Left cardiac atrium (tissue), 4 donors: Measurements from ENCODE around the gene HDAC7. TPM values are rescaled to one million over a fixed set of nuclear protein-coding genes. Genes with fewer than 3 reads are reported as not detected.

Source experiments
- ATAC-seq, 2 donors: fragments of 200-7000 bp; cut with Tn5 transposase; one replicate each; pipeline ENCODE4 v1.9.1; 2020; ENCODE audit warnings: mild to moderate bottlenecking in 2 of 2, moderate library complexity in 2 of 2
- DNase-seq: peaks from one replicate; pipeline ENCODE4 v3.0.0-alpha.2; 2020
- intact Hi-C, 2 donors: fragments of 100-400 bp; cut with DNase I; formaldehyde crosslinking; loops; one replicate each; pipeline versions ENCODE4 v1.14.1 to v1.15.1; 2022 to 2023
- total RNA-seq, 2 donors: library from RNA; stranded (reverse); fragmentation: NEBNext Ultra II Directional; extraction: Animal tissue kit (Norgen Biotek cat#: 25700); gene quantifications; one replicate each; pipeline ENCODE4 v1.2.1, GENCODE V29; 2021
- donor health status: DM: no; HTN: yes; CAD: no.
- donor health status: DM: no; HTN: yes; CAD: no; lungs with severe emphysema.
- donor health status: DM: yes; HTN: yes; CAD: no.
- donor health status: Dilated cardiomyopathy.

HDAC7 gene
- total RNA-seq, 2 donors from 2014 or later = 41.6 to 58.0 TPM

DNA sequence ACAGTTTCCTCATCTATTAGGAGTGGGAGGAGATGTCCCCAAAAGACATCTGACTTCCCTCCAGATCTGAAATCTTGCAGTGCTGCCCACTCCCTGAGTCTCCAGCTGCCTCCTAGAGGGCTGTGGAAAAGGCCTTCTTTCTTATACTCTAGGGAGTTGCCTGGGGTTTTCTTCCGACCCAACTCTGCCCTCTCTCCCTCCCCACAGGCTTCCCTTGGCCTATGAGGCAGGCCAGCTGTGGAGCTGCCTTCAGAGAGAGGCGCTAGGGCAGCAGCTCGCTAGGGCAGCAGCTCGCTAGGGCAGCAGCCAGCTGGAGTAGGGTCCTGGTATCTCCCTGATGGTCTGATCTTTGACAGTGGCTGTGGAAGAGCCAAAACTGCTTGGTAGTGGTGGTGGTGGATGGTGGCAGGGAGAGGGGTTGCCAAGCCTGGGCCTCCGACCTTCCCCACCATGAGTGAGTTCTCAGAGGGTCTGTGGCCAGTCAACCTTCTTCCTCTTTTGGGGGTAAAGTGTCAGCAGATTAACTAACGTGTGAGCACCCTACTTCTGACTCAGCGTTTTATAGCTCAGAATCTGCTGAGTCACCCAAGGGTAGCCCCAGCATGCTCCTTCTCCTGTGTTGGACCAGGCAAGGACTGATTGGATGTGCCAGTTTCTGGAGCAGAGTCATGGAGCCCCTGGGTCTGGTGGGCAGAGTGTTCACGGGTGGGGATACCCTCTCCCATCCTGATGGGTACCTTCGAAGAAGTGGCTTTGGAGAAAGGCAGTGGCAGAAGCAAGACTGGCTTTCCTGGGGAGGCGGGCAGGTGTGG, 44.4 kb downstream of the HDAC7 start:
- intact Hi-C loops = loop anchor here in 1 of 2 donors (5.0 kb wide), 1 partner anchor 62 kb away; no protein-coding TSS in a partner anchor
- ATAC-seq (no peak), DNase-seq (no peak)

DNA sequence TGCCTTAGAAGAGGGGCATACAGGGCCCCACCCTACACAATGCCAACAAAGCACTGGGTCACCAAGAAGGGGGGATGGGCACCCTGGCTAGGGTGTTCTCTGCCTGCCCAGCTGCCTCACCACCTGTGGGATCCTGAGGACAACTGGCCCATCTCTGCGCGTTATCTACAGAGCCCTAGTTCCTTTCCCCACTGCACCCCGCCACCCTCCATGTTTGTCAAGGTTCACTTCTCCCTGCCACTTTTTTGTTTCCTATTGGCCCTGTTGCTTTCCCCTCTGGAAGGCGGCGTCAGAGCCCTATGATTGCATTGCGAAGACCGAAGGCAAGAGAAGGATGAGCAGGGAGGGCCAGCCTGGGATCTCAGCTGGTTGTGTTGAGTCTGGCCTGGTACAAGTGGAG, 45.0 kb downstream of the HDAC7 start:
- ATAC-seq = no peak
- DNase-seq = no peak
- intact Hi-C loops = loop anchor here in 1 of 2 donors (5.0 kb wide), 1 partner anchor 63 kb away; no protein-coding TSS in a partner anchor

DNA sequence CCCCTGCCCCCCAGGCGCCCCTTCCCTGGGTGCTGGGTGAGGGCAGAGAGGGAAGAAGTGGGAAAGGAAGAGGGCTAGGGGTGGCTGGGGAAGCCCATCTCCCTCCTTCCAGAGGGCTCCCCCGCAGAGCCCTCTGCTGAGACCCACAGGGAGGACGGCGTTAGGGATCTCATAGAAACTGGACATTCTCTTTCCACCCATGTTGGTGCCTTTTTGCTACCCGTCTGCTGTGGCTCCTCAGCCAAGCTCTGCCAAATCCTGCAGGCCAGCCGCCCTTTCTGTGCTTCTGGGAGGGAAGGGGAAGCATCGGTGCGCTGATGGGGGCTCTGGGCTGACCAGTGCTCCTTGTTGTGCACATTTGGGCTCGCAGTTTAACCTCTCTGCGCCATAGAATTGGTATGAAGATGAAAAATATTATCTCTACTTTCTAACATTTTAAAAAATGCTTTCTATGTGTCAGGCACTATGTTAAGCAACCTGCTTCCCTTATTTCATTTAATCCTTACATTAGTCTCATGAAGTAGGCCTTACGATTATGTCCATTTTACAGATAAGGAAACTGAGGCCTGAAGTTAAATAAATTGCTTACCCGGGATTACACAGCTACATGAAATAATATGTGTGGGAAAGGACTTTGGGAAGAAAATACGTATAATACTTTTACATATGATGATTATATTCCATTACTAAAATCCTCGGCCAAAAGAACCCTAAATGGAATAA, 45.7 kb downstream of the HDAC7 start:
- DNase-seq (no peak), ATAC-seq (peak; percentile 1)
- intact Hi-C loops = no loop called here

DNA sequence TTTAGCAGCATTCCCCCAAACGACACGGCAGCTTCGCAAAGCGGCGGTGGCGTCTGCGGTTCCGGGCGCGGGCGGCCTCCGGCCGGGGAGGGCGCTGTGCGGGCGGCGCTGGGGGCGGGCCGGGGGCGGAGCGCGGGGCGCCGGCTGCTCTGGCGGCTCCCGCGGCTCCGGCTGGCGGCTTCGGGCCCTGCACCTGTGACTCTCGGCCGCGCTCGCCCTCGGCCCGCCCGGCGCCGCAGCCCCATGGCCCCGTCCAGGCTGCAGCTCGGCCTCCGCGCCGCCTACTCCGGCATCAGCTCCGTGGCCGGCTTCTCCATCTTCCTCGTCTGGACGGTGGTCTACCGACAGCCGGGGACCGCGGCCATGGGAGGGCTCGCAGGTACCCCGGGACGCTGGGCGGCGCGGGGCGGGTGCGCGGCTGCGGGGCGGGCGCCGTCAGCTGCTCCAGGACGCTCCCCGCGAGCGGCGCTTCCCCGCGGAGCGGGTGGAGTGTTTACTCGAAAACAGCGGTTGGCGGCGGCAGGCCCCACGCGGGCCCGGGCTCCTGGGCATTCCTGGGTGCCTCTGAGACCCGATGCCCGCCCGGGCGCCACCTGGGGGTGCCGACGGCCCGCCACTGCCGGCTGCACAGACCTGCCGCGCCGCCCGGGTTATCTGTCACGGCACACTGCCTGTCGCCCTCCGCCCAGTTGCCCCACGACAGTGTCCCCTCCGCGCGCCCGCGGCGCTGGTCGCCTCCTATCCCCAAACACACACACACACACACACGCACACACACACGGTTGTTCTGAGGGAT, 46.4 kb downstream of the HDAC7 start, which contains the start of gene SLC48A1:
Gene SLC48A1, plus strand, starts transcription at position 177 of the 796 bp plus-strand sequence. Its CDS starts 67 bp downstream, at position 244.
- peak; percentile 84 for DNase-seq
- intact Hi-C loops = no loop called here
- peak; percentile 78 to 92 for ATAC-seq

DNA sequence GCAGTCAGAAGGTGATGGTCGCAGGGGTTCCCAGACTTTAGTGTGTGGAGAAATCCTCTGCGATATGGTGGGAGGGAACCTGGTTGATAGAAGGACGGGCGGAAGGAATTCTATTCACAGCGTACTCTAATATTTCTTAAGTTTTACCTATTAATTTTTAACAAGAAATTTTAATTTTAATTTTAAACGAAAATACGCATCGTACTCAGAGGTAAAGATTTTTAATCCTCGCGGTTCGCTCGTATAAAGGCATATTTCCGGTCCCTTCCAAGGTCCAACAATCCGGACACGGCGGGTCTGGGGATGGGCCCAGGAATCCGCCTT, 47.0 kb downstream of the HDAC7 start:
- intact Hi-C loops = no loop called here
- ATAC-seq = no peak
- no peak for DNase-seq

DNA sequence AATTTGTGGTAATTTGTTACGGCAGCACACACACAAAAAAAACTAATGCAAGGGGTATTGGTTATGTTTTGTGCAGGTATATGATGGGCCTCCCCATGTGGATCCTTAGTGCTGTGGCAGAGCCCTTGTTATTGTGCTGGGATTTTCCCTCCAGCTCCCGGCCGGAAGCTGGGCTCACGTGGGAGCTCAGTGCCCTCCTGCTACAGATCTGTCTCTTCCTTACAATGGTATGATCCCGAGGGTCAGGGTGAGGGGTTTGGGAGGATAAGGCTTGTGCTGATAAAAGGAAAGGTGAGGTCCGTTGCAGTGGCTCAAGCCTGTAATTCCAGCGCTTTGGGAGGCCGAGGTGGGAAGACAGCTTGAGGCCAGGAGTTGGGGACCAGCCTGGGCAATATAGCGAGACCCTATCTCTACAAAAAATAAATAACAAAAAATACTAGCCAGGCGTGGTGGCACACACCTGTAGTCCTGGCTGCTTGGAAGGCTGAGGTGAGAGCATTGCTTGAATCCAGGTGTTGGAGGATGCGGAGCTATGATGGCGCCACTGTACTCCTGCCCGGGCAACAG, 47.5 kb downstream of the HDAC7 start:
- DNase-seq (no peak), ATAC-seq (no peak)
- intact Hi-C loops = no loop called here

DNA sequence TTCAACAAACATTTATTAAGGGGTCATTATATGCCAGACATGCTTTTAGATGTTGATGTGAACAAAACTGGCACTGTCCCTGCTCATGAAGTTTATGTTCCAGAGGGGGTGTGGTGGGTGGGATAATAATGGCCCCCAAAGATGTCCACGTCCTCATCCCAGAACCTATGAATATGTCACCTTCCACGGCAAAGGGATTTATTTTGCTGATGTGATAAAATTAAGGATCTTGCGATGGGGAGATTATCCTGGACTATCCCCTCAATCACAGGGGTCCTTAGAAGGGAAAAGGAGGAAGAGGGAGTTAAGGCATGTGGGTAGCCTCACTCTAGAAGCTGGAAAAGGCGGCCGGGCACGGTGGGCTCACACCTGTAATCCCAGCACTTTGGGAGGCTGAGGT, 48.4 kb downstream of the HDAC7 start:
- no peak for ATAC-seq
- intact Hi-C loops = no loop called here
- DNase-seq = no peak

DNA sequence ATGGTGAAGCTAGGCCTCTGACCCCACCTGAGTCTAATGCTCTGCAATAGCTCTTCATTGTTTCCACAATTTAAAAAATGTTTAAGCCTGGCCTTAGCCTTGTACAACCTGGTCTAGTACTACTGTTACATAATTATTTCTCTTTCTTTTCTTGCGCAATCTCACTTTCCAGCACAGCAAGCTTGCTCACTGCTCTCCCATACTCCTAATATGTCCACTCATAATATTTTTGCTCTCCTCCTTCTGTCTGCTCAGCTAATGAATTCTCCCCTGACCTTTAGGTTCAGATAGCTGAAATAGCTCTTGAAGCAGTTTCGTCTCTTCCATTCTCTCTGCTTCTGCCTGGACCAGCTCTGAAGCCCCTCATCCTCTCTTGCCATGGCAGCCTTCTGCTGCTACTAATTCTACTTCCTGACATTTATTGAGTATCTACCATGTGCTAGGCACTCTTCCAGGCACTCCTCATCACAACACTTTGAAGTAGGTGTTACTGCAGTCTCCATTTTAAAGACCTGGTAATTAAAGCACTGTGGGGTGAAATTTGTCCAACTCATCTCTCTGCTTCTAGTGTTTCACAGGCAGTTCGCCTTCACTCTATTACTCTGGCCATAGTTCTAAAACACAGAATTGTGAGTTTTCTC, 49.5 kb downstream of the HDAC7 start:
- DNase-seq (no peak), ATAC-seq (peak in 1 of 2 donors; percentile 33)
- intact Hi-C loops = no loop called here

DNA sequence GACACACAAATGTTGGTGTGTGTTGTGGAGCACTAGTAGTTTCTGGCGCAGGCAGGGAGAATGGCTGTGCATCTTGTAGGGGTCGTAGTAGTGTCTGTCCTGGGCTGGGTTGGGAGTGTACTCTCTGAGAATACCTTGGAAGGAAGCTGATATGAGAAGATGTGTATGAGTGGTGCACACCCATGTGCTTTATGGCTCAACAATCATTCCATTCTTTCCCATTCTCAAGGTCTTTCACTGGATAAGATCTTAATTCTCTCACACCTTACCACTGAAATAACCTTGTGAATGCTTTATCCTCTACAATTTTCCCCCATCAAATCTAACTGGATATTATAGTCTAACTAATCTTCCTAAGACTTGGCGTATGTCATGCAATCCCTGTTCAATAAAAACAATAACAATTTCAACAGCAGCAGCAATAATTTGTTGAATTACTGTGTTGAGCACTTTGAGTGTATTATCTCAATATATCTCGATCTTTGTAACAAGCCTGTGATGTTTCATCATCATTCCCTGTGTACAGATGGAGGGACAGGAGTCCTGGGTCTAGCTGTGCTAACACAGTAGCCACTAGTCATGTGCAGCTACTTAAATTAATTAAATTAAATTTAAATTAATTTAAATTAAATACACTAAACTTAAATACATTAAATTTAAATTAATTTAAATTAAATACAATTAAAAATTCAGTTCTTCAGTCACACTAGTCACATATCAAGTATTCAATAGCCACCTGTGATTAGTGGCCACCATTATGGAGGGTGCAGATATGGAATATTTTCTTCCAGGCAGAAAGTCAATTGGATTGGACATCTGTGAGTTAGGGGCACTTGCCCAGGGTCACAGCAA, 50.2 kb downstream of the HDAC7 start:
- ATAC-seq (no peak), DNase-seq (no peak)
- intact Hi-C loops = loop anchor here in 1 of 2 donors (5.0 kb wide), 1 partner anchor 52 kb away; no protein-coding TSS in a partner anchor

DNA sequence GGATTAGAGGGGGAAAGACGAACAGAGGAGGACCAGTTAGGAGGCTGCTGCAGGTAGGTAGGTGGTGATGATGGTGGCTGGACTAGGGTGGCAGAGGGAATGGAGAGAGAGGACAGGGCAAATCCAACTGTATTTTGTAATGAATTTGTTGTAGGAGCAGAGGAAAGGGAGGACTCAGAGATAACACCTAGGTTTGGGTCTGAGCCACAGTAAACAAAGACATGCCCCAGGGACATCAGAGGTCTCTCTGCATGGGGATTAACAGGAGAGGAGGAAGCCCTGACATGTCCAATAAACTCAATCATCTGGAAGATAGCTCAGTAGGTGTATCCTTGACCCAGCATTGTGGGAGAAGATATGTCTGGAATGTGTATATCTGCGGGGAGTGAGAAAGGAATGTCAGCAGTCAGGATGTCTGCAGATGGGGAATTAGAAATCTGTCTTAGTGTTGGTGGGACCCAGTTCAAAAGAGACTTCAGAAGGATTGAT, 51.3 kb downstream of the HDAC7 start:
- DNase-seq (no peak), ATAC-seq (peak in 1 of 2 donors; percentile 2)
- intact Hi-C loops = loop anchor here in 1 of 2 donors (5.0 kb wide), 1 partner anchor 51 kb away; no protein-coding TSS in a partner anchor

DNA sequence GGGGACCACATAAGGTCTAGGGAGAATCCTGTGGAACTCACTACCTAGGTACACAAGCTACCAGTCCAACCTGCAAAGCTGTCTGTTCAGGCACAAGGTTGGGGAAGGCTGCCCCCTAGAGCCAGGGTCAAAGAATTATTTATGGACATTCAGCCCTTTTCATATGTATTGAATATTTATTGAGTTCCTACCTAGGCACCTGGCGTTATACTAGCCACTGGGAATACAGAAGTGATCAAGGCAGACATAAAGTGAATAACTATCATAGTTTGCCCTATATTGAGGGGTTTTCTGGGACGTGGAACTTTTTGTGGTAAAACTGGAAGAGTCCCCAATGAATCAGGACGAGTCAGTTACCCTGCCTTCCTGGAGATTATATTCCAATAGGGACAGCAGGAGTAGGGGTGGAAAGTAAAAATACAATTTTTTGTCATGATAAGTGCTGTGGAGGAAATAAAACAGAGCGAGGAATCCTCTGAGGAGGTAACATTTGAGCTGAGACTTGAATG, 52.4 kb downstream of the HDAC7 start:
- DNase-seq (no peak), ATAC-seq (peak in 1 of 2 donors; percentile 8)
- intact Hi-C loops = loop anchor here (2.0 to 5.0 kb wide), 2 partner anchors 50 to 52 kb away; no protein-coding TSS in a partner anchor

DNA sequence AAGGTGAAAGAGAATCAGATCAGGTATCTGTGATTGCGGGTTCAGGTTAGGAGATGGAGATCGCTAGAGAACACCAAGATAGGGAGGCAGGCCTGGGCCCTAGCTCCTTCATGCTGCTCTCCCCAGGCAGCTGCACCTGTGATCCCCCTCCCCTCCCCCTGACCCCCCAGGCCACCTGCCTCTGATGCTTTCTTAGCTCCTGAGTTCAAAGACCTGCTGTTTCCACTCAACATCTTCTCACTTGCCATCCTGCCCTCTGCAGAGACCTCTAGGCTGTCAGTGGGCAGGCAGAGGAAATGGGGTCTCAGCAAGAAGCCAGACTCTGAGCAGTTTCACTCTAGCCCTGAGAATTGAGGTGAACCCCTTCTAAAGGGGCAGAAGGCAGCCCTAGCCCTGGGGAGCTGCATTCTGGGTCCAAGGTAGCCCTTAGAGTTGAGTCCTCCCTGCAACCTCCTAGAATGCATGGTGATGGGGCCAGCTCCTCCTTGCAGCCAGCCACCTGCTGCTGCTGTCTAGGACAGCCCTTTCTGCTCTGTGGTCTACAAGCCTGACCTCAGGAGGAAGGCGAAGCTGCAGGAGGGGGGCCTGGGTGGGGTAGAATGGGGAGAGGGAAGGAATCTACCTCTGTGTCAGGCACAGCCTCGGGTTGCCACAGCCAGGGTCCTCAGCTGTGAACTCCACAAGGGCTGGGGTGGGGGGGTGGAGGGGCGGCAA, 53.0 kb downstream of the HDAC7 start:
- DNase-seq = no peak
- intact Hi-C loops = loop anchor here (2.0 to 5.0 kb wide), 2 partner anchors 49 to 52 kb away; no protein-coding TSS in a partner anchor
- no peak for ATAC-seq

DNA sequence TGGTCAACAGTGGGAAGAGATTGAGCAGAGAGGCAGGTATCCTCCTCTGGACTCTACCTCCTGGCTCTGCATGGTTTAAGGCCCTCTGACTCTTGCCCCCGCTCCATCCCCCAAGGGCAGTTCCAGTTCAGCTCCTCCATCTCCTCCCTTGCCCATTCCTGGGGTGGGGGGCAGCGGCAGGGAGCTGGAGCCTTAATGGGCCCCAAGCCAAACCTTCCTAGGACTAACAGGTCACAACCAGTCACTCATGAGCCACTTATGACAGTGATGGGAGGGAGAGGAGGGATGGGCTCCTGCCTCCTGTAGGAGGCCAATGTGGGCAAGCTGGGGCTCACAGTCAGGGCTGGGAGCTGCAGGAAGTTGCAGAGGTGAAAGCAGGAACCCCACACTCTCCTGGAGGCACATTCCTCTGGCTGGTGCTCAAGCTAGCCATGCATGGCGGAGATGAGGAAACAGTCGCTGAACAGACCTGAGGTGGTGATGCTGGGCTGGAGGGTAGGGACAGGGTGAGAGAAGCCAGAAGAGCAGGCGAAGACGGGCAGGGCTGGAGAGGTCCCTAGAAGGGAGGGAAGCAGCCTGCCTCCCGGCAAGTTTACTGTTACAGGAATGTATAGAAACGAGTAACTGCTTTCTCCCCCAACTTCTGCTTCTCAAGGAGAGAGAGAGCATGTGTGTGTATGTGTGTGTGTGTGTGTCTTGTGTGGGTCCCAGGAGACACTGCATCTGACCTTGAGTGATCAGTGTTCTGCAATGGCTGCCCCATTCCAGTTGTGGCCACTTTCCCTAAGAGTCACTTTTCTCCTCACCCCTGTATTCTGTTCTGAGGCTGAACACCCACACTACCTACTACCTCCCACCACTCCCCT, 56.0 kb downstream of the HDAC7 start:
- intact Hi-C loops = no loop called here
- no peak for ATAC-seq
- DNase-seq = no peak

DNA sequence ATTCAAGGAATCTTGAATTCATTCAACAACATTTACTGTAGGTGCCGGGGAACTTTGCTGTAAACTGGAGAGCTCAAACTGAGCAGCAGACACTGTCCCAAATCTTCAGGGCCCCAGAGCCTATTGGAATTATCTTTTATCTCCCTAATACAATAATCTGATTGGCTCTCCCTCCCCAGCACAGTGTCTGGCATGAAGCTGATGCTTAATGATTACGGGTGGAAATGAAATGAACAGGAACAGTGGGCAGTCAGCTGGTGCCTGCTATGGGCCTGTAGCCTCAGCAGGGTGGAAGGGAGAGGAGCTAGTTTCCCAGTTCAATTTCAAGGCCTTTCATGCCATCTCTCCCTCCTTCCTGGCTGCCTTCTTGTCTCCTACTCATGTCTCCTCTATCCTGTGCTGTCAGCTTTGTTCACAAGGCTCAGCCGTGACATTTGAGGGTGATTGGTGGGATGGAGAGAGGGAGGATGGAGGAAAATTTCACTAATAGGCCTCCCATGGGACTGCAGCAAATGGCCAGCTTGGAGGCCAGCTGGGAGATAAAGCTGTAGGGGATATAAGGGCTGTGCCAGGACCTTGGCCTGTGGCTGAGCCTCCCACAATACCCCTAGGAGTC, 56.7 kb downstream of the HDAC7 start:
- ATAC-seq = no peak
- DNase-seq = no peak
- intact Hi-C loops = no loop called here
